Measurements from ENCODE around the gene S100A2. TPM values are rescaled to one million over a fixed set of nuclear protein-coding genes. Genes with fewer than 3 reads are reported as not detected.

Gene S100A2
- total RNA-seq, 1 donor from 2014 or later = 0.51 TPM

DNA sequence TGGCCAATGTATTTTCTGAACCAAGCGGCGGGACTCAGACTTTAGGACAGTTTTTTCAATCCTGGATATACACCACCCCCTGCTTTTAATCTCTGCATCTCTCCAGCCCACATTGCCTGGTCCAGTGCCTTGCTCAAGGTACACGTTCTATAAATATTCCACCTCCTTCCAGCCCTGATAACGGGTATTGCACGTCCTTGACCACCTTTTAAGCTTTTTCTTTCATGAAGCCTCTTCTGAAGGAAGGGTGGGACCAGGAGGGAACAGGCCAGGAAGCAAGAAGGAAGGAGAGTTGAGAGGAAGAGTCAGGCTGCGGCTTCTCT is 43.9 kb upstream of the S100A2 start:
- Mint-ChIP-seq H3K9me3 (no peaks in the 10 kb centered on the region), H3K27me3 (ENCODE audit: low read depth) (no peaks in the 10 kb centered on the region), H3K4me1 (peaks cover 65% of the 10 kb centered on the region), H3K27ac (peak overlapping the region; percentile 13), H3K4me3 (no peak overlapping the region), H3K36me3 (peaks cover 3% of the 10 kb centered on the region)
- no peak for DNase-seq (ENCODE audit: low spot score in 2 of 2, unreplicated experiment in 2 of 2)
- TF ChIP-seq CTCF (IDR thresholded peaks at IDR 0.05; ENCODE audit: unreplicated experiment) = no peak

- Mint-ChIP-seq H3K27me3 (ENCODE audit: low read depth) (no peaks in the 10 kb centered on the region), H3K27ac (peak overlapping the region; percentile 92), H3K4me3 (peak overlapping the region; percentile 28), H3K9me3 (no peaks in the 10 kb centered on the region), H3K36me3 (peaks cover 3% of the 10 kb centered on the region), H3K4me1 (peaks cover 59% of the 10 kb centered on the region)
- DNase-seq (ENCODE audit: low spot score in 2 of 2, unreplicated experiment in 2 of 2) = no peak
- no peak for TF ChIP-seq CTCF (IDR thresholded peaks at IDR 0.05; ENCODE audit: unreplicated experiment)
Measured at GRCh38 chr1:153608742-153609584, 43.3 kb upstream of the S100A2 start.

DNA sequence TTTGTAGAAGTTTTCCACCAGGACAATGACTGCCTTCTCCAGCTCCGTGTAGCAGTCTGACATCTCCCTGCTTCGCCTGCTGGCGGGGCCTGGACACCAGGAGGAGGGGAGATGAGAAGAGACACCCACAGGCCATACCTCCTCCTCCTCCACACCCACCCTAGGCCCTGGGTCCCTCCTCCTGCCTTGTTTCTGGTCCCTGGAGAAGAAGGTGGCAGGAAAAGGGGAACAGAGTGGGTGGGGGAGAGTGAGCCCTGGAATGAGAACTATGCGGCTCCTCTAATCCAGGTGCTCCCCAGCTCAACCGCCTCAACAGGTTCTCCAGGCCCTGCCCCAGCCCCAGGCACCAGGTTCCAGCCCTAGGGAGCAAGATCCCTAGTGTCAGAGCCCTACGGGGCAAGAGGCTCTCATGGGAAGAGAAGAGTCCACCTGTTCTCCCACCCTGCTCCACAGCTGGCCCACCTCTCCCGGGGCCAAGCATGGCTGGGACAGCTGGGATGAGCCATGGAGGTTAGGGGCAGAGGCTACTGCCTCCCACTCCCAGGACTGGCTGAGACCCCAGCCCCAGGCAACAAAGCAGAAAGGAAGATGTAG is 42.5 kb upstream of the S100A2 start:
- H3K27ac Mint-ChIP-seq = peak overlapping the region; percentile 92
- peaks cover 54% of the 10 kb centered on the region for H3K4me1 Mint-ChIP-seq
- H3K9me3 Mint-ChIP-seq = no peaks in the 10 kb centered on the region
- H3K27me3 Mint-ChIP-seq (ENCODE audit: low read depth) = no peaks in the 10 kb centered on the region
- DNase-seq (ENCODE audit: low spot score in 2 of 2, unreplicated experiment in 2 of 2) = no peak
- H3K4me3 Mint-ChIP-seq = no peak overlapping the region
- TF ChIP-seq CTCF (IDR thresholded peaks at IDR 0.05; ENCODE audit: unreplicated experiment) = no peak
- peaks cover 3% of the 10 kb centered on the region for H3K36me3 Mint-ChIP-seq

DNA sequence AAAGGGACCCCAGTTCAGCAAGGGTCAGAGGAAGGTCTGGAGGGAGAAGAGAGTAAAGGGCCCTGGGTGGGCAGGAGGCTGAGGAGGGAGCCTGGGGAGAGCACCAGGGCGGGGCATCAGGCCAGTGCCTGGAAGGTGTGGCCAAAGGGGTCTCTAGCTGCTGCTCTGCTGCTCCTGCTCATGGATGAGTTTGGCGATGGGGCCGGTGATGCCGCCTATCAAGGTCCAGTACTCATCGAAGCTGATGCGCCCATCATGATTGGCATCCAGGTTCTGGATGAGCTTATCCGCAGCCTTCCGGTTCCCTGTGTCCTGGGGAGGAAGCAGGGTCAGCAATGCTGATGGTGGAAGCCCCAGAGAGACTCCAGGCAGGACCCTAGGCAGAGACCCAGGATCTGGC is 41.7 kb upstream of the S100A2 start:
- H3K4me1 Mint-ChIP-seq = peaks cover 48% of the 10 kb centered on the region
- H3K27ac Mint-ChIP-seq = no peak overlapping the region
- DNase-seq (ENCODE audit: low spot score in 2 of 2, unreplicated experiment in 2 of 2) = no peak
- TF ChIP-seq CTCF (IDR thresholded peaks at IDR 0.05; ENCODE audit: unreplicated experiment) = no peak
- H3K27me3 Mint-ChIP-seq (ENCODE audit: low read depth) = no peaks in the 10 kb centered on the region
- peaks cover 3% of the 10 kb centered on the region for H3K36me3 Mint-ChIP-seq
- H3K4me3 Mint-ChIP-seq = no peak overlapping the region
- no peaks in the 10 kb centered on the region for H3K9me3 Mint-ChIP-seq

- no peak for TF ChIP-seq CTCF (IDR thresholded peaks at IDR 0.05; ENCODE audit: unreplicated experiment)
- H3K4me1 Mint-ChIP-seq = peaks cover 36% of the 10 kb centered on the region
- peaks cover 3% of the 10 kb centered on the region for H3K36me3 Mint-ChIP-seq
- H3K27ac Mint-ChIP-seq = no peak overlapping the region
- no peak for DNase-seq (ENCODE audit: low spot score in 2 of 2, unreplicated experiment in 2 of 2)
- H3K9me3 Mint-ChIP-seq = no peaks in the 10 kb centered on the region
- H3K4me3 Mint-ChIP-seq = no peak overlapping the region
- H3K27me3 Mint-ChIP-seq (ENCODE audit: low read depth) = no peaks in the 10 kb centered on the region
Measured at GRCh38 chr1:153606194-153606593, 40.5 kb upstream of the S100A2 start.
